HG03378 (cell line): ENCODE measurements around the gene CFAP45.
A peak's percentile ranks its signal among the peaks of the same experiment; 100 is the strongest.

Source experiments
- ATAC-seq: cut with Tn5 transposase; IDR thresholded peaks from one replicate; pipeline ENCODE4 v1.9.1; 2021; ENCODE audit warnings: mild to moderate bottlenecking, moderate library complexity; ENCODE audit not compliant: unreplicated experiment

The CFAP45 gene

DNA sequence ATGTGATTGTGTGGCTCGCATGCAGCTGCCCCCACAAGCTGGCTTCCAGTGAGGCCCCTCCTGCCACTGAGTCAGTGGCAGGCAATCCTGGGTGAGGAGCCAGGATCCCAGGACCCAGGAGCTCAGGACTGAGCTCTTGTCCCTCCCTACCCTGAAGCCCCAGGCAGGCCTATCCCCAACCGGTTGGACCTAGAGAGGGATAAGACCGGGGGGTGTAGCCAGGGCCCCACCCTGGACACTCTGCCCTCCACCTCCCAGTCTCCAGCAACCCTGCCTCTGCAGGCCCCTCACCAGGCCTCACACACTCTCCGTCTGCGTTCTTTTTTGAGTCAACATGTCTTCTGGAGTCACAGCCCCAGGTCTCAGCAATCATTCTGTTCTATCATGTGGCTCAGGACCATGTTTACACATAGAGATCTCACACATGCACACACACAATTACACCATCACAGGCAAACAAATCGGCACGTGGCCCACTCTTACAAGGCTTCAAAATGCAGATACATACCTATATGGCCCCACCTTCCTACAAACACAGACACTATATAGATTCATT is 40.1 kb downstream of the CFAP45 start:
- ATAC-seq, result no peak

DNA sequence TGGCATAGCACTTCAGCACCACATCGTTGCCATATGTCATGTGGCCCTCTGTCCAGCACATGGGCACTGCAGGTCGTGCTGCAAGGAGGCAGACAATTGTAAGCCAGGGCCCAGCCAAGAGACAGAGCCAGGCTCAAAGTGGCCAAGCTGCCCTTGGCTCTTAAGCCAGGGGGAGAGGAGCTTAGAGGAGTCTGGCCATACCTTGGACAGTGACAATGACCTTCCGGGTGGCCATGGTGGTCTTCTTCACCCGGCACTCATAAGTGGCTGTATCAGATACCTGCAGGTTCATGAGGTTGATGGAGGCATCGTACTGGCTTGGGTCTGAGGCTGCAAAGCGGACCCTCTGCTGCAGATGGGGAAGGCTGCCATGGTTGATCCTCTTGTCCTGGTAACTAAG is 42.1 kb downstream of the CFAP45 start:
- no peak for ATAC-seq

DNA sequence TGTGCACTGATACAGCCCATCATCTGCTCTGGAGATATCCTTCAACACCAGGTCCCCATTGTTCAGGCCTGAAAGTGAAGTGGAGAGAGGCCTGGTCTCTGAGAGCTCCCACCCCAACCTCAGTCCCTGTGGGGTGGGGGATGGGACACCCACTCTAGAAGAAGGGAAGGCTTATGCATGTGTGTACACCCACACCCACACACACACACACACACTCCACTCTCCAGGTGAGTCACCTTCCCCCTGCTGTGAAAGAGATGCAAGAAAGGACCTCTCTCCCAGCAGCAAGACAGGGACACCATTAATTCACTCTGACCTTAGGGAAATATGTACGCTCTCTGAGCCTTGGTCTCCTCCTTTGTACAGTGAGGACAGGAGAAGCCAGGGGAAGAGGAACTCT is 43.4 kb downstream of the CFAP45 start:
- ATAC-seq, result no peak

DNA sequence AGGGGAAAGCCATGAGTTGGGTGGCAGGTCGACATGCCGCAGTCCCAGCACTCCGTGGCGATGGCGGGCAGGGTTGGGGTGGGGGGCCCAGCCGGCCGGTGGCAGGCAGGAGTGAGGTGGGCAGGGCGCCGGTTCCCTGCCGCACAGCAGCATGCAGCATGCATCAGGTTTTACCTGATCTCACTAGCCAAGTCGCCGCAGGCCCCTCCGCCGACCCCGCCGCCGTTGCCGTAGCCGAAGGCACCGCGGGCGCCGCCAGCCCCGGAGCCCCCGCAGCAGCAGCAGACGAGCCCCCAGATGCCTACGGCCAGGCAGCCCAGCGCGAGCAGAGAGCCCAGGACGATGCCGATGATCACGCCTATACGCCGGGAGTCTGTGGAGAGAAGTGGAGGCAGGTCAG is 44.3 kb downstream of the CFAP45 start:
- no peak for ATAC-seq

DNA sequence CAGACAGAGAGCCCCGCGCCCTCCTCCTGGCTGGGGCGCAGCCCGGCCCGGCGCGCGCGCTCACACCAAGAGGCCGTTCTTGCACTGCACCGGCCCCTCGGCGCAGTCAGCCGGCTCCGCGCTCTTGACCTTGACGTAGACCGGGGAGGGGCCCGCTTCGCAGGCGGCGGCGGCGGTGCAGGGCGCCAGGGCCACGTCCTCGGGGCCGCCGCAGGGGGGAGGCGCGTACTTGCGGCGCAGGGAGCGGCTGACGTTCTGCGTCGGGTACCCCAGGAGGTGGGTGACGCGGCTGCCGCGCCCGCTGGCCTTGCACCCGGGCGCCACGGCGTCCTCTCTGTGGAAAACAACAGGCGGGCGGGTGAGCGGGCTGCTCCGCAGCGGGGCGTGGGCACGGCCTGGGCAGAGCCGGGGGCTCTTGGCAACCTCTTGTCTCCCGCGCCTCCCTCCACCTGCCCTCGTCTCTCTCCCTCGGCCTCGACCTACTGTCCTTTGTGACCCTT is 45.2 kb downstream of the CFAP45 start:
- peak; percentile 70 for ATAC-seq

DNA sequence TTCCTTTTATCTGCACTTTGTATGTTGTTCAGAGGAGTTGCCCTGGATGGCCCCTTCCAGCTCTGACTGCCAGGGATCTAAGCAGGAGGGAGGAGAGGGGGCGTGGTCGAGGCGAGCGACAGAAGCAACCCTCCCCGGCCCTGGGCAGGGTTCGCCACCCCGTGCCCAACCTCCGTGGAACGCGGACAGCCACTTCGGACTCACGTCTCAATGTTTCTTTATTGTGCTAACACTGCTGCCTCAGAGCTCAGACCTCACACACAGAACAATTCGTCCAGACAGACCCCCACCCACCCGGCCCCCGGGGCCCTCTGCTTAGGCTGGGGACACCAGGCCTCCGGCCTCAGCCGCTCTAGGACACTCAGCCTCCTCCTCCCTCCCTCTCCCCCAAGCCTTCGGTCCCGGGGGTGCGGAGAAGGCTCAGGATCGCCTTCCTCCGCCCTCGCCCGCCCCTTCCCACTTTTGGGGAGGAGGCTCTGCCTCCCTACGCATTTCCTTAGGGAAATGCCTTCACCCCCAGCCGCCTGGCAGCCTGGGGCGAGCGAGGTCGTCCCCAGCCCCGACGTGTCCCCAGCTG is 45.8 kb downstream of the CFAP45 start:
- peak; percentile 24 for ATAC-seq

DNA sequence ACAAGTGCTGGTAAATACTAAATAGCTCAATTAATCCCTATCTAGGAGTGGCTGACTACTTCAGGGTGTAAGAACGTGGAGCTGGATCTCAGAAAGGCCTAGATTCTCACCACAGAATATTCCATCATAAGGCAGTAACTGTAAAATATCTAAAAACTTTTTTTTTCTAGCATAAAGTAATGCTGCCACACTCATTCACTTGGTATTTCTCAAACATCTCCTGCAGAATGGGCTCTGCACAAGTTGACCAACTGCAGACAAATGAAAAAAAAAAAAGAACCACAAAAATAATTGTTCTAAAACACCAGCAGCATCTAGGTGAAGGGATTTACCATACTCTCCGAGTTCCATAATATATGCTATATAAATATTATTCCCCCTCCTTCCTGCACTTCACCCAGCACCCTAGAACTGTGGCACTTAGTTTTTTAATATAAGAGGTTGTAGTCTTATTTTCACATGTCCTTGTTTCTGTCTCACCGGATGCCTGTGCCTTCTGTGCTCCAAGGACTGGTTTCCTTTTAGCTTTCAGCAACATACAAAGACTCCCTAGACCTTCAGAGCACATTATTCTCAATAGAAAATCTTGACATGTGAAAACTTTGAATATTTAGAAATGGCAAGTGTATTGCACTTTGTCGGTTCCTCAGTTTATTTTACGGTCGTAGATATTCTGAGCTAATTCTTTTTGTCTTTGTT is 46.4 kb downstream of the CFAP45 start:
- ATAC-seq, result no peak

DNA sequence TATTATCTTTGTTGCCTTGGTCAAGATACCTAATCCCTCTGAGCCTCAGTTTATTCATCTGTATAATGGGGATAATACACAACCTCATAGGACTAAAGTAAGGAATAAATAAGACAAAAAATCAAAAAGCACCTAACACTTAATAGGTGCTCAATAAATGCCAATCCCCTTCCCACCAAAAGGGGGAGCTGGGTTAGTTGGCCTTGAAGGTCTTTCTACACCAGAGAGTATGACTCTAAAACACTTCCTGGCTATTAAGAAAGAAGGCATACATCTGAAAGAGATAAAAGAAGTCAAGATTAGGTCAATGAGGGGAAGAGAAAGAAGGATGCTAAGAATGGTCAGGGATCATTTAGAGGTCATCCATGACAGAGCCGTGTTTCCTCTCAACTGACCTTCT is 48.6 kb downstream of the CFAP45 start:
- no peak for ATAC-seq

DNA sequence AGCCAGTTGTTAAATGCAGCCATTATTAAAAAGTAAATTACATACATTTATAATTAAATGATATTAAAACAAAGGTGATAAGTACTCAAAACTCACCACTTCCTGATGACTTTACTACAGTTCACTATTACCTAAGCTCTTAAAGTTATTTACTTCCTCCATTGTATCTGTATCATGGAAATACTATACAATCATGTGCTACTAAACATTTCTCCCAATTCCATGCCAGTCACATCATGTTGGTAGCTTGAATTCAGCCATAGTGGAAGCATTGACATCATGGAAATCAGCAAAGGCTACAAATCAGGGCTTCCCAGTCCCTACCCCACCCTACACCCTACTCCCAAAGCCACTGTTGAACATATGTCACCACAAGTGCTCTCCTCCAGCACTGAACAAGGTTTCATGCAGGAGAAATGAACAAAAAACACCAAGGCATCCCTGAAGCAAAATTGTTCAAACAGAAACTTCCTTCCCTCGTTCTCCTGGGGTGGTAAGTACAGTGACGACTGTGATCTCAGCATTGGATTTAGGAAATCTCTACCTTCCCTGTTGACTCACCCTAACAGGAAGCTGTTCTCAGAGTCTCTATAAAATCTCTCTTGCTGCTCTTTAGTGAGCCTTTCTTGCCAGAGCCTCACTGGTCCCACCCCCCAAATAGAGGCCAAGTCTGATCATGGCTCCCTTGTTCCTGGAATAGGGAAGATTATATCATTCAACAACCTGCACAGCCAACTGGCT is 50.2 kb downstream of the CFAP45 start:
- ATAC-seq, result no peak

DNA sequence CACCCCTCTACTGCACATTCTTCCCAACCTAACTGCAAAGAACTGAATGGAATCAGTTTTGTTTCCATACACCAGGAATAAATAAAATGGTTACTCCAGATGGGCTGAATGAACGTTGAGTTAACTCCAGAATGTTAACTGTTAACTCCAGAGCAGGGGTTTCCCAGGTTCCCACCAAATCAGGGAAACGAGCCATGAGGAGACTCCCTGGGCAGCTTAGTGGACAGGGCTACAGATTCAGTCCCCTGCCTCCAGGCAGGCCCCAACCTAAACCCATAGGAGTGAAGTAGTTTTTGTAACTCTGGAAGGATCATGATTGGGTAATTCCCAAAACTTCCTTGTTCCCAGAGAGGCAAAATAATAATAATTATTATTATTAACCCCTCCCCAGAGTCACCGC is 51.6 kb downstream of the CFAP45 start:
- ATAC-seq, result no peak

DNA sequence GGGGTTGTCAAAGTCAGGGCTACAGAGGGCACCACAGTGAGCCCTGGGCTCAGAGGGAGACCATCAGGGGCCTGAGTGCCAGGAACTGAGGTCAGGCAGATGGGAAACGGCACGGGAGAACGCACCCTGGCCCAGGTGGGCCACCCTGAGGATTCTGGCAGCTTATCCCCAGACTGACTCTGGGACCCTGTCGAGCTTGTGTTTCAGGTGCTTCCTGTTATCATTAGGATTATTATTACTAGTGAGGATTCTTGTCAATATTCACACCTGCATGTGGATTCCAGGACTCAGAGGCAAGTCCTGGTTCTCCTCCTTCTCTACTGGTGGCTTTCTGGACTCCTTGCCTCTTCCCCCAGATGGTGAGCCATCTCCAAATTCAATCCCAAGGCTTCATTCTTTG is 52.7 kb downstream of the CFAP45 start:
- no peak for ATAC-seq

DNA sequence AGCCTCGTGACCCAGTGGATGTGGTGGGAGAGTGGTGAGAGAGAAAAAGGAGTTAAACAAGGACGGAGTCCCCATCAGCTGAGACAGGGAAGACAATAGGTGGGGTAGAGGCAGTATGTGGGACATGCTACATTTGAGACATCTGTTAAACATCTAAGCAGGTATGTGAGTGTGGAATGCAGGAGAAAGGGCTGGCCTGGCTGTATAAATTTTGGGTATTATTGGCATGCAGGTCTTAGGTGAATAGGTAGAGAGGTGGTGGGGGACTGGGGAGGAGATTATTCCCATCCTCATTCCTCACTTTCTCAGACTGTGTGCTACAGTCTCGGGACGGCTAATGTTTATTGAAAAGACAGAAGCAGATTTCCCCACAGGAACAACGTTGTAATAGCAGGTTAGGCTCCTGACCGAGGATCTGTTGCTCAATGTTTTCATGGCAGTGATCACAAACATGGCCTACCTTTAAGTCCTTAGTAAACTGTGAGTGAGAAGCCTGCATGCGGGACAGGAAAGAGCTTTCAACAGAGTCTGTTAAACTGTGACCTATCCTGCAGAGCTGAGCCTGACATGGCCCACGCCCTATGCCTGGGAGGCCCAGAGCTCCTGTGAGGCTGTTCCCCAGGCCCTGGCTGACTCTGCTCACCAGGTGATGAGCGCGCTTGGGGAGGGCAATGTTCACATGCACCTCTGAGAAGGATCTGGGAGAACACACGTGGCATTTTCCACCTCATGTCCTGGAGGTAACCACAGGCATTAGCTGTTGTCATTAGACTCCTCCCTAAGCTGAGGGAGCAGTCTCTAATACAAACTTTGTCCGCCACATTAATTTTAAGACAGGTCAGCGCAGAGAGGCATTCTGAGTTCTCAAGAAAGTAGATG is 54.0 kb downstream of the CFAP45 start:
- ATAC-seq, result no peak

DNA sequence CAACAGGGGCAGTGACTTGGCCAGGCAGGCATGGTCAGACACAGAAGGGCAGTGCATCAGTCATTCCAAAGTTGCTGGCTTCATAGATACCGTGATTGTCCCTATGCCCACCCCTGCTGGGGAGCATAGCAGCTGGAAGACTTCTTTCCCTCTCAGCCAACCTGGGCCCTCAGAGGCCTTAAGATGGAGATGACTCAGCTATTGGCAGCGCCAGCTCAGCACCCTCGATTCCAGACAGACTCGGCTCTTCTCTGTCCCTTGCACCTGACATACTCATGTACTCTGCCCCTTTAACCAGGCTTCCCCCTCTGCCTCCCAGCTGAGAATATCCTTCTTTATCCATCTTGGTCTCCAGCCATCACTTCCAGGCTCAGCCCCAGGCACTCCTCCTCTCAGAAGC is 56.5 kb downstream of the CFAP45 start:
- no peak for ATAC-seq

DNA sequence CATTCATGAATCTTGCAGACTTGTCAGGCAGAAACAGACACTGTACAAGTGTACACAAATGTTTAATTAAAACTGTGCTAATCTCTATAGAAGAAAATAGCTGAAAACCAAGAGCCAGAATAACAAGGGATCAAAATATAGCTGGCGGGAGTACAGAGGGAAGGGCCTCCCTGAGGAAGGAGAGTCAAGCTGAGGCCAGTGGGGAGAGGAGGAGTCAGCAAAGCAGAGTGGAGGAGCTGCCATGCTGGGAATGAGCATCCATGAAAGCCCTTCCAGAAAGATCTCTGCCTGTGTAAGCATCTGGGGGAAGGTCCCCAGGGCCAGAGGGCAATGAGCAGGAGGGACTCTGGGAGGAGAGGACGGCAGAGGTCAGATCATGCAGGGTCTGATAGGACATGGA is 58.2 kb downstream of the CFAP45 start:
- ATAC-seq, result no peak

DNA sequence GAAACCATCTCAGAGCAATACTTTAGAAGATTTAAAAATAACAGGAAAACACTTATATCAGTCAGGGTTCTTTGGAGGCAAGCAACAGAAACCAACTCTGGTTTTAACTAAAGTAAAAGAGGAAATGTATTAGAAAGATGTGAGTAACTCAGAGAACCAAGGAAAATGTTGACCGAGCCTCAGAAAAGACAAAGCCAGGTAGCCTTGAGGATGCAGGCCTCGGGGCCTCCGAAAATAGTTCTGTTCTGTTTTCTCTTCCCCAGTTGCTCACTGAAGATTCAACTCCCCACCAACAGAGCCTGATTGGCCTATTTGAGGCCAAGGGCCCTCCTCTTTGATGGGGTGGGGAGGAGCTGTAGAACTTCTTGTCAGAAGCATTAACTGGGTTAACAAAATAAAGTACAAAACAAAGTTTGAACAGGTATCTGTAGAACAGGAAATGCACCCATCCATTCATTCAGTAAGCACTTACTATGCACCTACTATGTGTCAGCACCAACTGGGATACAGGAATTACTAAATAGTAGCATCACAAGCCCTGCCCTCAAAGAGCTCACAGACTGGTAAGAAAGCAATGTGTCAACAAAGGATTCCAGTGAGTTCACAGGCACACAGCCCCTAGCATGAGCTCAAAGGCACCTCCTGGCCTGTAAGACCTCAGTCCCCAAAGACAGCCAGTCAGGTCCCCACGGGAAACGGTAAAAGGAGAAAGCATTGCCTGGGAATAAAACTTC is 60.7 kb downstream of the CFAP45 start:
- ATAC-seq, result peak; percentile 57

DNA sequence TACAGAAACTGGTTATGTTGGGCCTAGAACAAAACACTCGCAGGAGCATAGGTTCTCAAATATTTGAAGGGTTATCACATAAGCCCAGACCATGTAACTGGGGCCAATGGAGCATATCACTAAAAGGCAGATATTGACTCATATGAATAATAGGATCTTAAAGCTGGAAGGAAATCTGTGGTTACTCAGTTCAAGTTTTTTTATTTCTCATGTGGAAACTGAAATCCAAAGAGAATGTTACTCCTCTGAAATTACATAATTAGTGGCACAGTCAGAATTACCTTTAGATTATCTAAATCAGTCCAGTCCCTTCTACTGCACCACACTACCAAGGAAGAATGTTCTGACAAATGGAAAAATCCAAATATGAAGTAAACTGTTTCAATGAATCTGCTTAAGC is 61.2 kb downstream of the CFAP45 start:
- ATAC-seq, result peak; percentile 64

DNA sequence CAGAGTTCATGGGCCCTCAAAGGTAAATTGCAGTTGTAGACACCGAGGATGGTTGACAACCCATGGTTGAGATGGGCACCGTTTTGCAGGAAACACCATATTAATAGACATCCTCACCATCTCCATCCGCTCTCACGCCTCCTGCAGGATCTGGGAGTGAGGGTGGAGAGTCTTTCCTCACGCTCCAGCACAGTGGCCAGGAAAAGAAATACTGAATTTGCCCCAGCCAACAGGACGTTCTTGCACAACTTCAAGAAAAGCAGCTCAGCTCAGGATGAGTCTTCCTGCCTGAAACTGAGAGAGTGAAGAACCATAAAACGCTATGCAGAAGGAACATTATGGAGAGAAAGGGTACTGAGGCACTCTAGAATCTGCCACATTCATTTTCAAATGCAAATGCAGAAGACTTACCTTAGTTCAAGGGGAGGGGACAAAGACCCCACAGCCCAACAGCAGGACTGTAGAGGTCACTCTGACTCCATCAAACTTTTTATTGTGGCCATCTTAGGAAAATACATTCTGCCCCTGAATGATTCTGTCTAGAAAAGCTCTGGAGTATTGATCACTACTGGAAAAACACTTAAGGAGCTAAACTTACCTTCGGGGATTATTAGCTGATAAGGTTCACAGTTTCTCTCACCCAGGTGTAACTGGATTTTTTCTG is 64.0 kb downstream of the CFAP45 start:
- no peak for ATAC-seq

DNA sequence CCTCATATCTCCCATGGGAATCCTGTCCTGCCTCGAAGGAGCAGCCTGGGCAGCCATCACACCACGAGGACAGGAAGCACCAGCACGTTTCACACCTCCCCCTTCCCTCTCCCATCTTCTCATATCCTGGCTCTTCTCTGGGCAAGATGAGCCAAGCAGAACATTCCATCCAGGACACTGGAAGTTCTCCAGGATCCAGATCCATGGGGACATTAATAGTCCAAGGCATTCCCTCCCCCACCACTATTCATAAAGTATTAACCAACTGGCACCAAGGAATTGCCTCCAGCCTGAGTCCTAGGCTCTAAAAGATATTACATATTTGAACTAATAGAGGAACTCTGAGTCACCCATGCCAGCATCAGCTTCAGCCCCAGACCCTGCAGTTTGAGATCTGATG is 64.6 kb downstream of the CFAP45 start:
- ATAC-seq, result no peak

DNA sequence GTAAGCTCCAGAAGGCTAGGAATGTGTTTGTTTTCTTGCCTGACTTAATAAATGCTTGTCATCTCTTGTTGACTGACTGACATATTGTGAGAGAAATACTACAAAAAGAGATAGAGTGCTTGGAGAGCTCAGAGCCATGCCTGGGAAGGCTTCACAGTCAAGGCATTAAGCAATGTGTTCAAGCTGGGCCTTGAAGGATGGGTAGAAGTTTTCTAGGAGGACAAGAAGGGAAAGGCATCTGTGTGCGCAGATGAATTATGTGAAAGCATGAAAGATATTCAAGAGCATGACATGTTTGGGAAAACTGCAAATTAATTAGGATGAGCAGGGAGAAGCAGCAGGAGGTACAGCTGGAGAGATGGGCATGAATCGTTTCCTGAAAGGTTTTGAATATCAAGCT is 67.7 kb downstream of the CFAP45 start:
- ATAC-seq, result no peak
